ENCODE measurements around the gene CSKMT.
A peak's percentile ranks its signal among the peaks of the same experiment; 100 is the strongest.
"Not testable (repeated sequence)": the region's sequence is repeated elsewhere in the genome, so short reads cannot be mapped to it uniquely, and the experiment has no call there.

CSKMT gene

DNA sequence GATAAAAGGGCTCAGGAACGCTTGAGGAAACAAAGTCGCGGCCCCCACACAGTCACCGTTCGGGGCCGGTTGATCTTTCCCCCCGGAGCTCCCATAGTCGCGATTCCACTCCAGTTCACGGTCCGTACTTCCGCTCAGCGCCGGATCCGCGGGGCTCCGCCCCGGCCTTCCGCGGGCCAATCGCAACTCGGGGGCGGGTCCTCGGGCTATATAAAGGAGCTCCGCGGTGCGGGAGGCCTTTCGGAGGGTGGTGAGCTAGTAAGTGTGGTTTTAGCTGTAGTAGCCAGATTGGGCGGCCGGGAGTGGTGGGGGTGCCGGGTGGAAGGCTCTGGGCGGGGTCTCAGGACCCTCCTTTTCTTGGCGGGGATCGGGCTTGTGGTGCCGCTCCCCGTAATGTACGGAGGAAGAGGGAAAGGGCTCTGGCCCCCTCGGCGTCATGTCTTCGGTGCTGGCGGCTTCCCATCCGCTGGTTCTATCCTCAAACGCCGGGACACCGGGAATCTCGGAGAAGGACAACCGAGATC lies at the start of gene CSKMT, which contains the start of gene C11orf98:
CSKMT (plus strand) TSS at position 238 of the 524 bp plus-strand sequence. CDS start 568 bp downstream, outside the sequence.
C11orf98 (minus strand) TSS at position 136 of the 524 bp plus-strand sequence; CDS start at position 95, 41 bp downstream.
- peak; percentile 92 for DNase-seq

GRCh38 chr11:62615521-62615920 lies 49.6 kb upstream of the CSKMT start:
- DNase-seq = no peak

GRCh38 chr11:62616957-62617356 lies 48.2 kb upstream of the CSKMT start:
- not testable (repeated sequence) for DNase-seq

GRCh38 chr11:62621027-62621566 lies 44.0 kb upstream of the CSKMT start:
- DNase-seq = no peak

- peak; percentile 97 for DNase-seq
Observed at GRCh38 chr11:62621567-62622470, 43.3 kb upstream of the CSKMT start, which contains the start of gene B3GAT3. B3GAT3 (minus strand) TSS chr11:62621986; CDS start chr11:62621947, 39 bp downstream.

GRCh38 chr11:62622476-62623089 lies 42.5 kb upstream of the CSKMT start:
- no peak for DNase-seq

GRCh38 chr11:62627713-62628112 lies 37.4 kb upstream of the CSKMT start:
- DNase-seq = no peak

GRCh38 chr11:62632492-62632891 lies 32.6 kb upstream of the CSKMT start:
- no peak for DNase-seq

DNA sequence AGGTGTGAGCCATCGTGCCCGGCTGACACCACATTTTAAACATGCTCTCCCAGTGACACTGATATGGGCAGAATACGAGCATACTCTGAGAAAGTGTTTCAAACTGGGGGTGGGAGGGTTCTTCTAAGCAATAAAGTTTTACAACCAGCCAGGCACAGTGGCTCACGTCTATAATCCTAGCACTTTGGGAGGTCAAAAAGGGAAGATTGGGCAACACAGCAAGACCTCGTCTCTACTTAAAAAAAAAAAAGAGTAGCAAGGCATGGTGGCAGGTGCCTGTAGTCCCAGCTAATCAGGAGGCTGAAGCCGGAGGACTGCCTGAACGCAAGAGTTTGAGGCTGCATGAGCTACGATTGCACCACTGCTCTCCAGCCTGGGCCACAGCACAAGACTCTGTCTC lies 20.9 kb upstream of the CSKMT start:
- DNase-seq = no peak

GRCh38 chr11:62645671-62645945 lies 19.5 kb upstream of the CSKMT start:
- DNase-seq = no peak

DNA sequence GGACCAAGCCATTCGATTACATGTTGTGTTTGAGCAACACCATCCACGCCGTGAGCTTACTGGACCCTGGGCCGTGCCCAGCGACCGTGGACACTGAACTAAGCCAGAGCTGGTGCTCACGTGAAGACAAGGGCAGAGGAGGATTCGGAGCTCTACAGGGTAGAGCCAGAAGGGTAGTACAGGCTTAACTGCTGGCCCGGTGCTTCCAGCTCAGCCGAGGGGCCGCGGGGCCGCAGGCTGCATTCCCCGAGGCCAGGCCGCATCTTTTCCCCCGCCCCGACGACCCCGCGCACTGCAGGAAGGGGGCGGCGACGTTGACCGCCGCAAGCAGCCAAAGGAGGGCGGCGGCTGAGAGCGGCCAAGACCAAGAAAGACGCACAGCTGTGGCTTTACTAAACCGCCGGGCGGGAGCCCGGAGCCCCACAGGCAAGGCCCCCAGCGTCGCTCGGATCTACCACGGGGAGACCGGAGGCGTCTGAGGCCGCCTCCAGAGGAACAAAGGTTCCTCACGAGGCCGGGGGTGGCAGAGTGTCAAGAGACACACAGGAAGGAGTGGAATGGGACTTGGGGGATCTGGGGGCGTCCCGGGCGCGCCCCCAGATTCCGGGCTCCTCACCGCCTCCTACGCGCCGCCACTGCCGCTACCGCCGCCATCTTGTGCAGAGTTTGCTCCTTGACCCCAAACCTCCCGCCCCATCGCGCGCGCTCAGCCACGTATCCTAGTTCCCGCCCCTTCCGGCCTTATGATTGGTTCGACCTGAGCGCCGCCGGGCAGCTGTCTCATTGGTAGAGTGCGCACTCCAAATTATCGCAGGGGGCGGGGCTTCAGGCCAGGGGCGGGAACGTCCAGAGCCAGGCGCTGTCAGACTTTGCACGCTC lies 18.9 kb upstream of the CSKMT start, which contains the start of gene GANAB:
GANAB (minus strand) TSS at position 668 of the 879 bp plus-strand sequence; CDS start at position 654, 14 bp downstream.
- DNase-seq = peak; percentile 94

- DNase-seq = no peak
Observed at GRCh38 chr11:62646825-62647608, 18.1 kb upstream of the CSKMT start.

- DNase-seq = no peak
Observed at GRCh38 chr11:62647609-62648005, 17.5 kb upstream of the CSKMT start.

- no peak for DNase-seq
Observed at GRCh38 chr11:62648185-62648966, 16.7 kb upstream of the CSKMT start.

- DNase-seq = no peak
Observed at GRCh38 chr11:62648967-62649364, 16.1 kb upstream of the CSKMT start.

DNA sequence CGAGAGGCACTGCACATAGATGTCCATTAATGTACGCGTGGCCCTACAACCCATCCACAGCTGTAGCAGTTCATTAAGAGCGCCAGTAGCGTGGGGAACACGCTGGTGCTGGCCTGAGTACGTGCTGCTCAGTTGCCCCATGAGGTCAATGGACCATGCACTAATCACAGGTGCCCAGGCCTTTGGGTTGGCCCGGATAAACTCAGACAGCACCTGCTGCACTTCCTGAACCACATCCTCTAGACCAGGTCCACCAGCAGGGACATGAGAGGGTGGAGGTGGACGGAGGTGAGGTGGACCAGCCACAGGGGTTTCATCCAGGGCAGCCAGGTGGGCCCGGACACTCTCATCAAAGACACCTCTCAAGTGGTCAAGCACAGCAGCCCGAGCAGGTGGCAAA lies 15.6 kb upstream of the CSKMT start:
- DNase-seq = no peak

GRCh38 chr11:62650283-62650682 lies 14.8 kb upstream of the CSKMT start:
- DNase-seq = not testable (repeated sequence)

DNA sequence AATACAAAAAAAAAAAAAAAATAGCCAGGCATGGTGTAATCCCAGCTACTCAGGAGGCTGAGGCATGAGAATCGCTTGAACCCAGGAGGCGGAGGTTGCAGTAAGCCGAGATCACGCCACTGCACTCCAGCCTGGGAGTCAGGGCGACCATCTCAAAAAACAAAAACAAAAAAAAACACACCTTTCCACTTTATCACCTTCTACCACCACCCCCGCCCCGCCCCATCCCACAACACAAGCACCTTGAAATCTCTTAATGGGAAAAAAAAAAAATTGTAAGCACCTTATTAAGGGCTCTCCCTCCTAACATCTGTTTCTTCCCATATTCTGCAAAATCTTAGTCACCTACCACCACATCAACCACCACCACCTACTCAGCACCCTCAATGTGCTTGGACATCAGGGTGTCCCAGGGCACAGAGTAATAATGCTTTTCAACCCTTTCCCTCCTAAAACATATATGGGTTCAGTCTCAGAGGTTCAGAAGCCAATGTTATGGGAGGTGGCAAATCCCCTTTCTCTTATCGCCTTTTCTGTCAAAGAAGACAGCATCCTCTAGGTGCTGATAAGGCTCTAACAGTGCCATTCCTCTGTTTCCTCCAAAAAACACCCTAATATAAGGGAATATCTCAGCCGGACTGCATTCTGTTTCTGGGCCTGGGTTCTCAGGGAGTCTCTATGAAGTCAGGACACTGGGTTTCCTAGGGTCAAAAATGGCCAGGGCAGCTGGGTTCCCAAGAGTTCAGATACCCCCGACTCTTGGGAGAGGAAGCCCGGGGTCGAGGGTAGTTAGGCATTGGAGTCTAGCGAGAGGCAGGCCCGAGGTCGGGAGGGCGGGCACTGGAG lies 12.7 kb upstream of the CSKMT start:
- DNase-seq = no peak

GRCh38 chr11:62654297-62654696 lies 10.8 kb upstream of the CSKMT start:
- no peak for DNase-seq

All from NCI-H446 treated with DMSO at 0.1 percent for 48 hours (cell line).